ENCODE results near the gene BNIP1. TPM values are rescaled to one million over a fixed set of nuclear protein-coding genes. Genes with fewer than 3 reads are reported as not detected.
"Not testable (repeated sequence)": the region's sequence is repeated elsewhere in the genome, so short reads cannot be mapped to it uniquely, and the experiment has no call there.

BNIP1 gene
- polyA plus RNA-seq, 4 donors: 10.4 to 16.8 (median 15.0) TPM

DNA sequence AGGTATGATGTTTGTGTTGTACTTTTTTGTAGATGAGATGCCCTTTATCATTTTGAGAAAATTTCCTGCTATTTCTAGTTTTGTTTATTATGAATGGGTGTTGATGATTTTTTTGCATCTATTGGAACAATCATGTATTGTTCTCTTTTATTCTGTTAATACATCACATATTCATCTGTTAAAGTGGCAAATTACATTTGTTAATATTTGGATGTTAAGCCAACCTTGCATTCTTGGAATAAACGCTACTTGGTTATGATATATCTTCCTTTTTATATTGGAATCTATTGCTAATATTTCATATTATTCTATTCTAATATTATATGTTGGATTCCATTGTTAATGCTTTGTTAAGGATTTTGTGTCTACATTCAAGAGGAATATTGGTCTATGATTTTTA is 24.6 kb upstream of the BNIP1 start:
- Histone ChIP-seq H3K4me1 (ENCODE audit: control insufficient read depth in 3 of 3, insufficient read depth in 2 of 3, low read depth in 1 of 3, low read length in 2 of 3) (no peaks in the 10 kb centered on the region), H3K36me3 (ENCODE audit: control insufficient read depth in 3 of 3, insufficient read depth in 2 of 3, low read depth in 1 of 3, low read length in 3 of 3) (peaks cover 3 to 17% (median 4%) of the 10 kb centered on the region in 3 donors), H3K27me3 (ENCODE audit: control insufficient read depth in 3 of 3, insufficient read depth in 3 of 3, low read length in 3 of 3) (no peaks in the 10 kb centered on the region), H3K9me3 (ENCODE audit: control insufficient read depth in 2 of 2, insufficient read depth in 1 of 2, low read depth in 1 of 2, low read length in 1 of 2) (no peaks in the 10 kb centered on the region), H3K4me3 (ENCODE audit: low read depth in 1 of 3, low read length in 3 of 3) (no peak overlapping the region), H3K27ac (ENCODE audit: low read depth in 1 of 3, low read length in 2 of 3) (no peak overlapping the region)
- FAIRE-seq (no peak), DNase-seq (no peak)
- 94 to 97% (median 96%) methylated on average over 1 of the region's 1 CpG for WGBS, 3 donors

DNA sequence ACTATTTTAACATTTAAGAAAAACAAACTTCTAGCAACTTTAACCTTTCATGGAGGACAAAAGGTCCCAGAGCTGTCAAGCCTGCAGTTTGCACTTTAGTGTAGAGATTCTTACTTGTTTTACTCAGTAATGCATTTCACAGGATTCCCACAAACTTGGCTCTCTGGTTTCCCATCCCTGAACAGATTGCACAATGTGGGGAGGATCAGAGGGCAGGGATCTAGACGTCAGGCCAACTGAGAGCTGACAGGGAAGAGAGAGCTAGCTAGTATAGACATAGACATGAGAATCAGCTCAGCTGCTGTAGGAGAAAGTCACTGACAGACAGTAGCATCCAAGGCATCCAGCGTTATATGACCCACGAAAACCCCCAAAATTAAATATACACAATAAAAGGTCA is 20.9 kb upstream of the BNIP1 start:
- Histone ChIP-seq H3K36me3 (ENCODE audit: control insufficient read depth in 3 of 3, insufficient read depth in 2 of 3, low read depth in 1 of 3, low read length in 3 of 3) (peaks cover 3 to 20% (median 4%) of the 10 kb centered on the region in 3 donors), H3K9me3 (ENCODE audit: control insufficient read depth in 2 of 2, insufficient read depth in 1 of 2, low read depth in 1 of 2, low read length in 1 of 2) (no peaks in the 10 kb centered on the region), H3K27ac (ENCODE audit: low read depth in 1 of 3, low read length in 2 of 3) (no peak overlapping the region), H3K4me3 (ENCODE audit: low read depth in 1 of 3, low read length in 3 of 3) (no peak overlapping the region), H3K4me1 (ENCODE audit: control insufficient read depth in 3 of 3, insufficient read depth in 2 of 3, low read depth in 1 of 3, low read length in 2 of 3) (no peaks in the 10 kb centered on the region), H3K27me3 (ENCODE audit: control insufficient read depth in 3 of 3, insufficient read depth in 3 of 3, low read length in 3 of 3) (no peaks in the 10 kb centered on the region)
- DNase-seq (no peak), FAIRE-seq (no peak)
- WGBS, 3 donors: 79 to 89% (median 83%) methylated on average over 3 of the region's 3 CpGs

DNA sequence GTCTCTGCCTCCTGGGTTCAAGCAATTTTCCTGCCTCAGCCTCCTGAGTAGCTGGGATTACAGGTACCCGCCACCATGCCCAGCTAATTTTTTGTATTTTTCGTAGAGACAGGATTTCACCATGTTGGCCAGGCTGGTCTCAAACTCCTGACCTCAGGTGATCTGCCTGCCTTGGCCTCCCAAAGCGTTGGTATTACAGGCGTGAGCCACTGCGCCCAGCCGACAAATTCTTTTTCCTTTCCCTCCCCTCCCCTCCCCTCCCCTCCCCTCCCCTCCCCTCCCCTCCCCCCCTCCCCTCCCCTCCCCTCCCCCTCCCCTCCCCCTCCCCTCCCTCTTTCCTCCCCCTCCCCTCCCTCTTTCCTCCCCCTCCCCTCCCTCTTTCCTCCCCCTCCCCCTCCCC is 12.2 kb upstream of the BNIP1 start:
- H3K27ac ChIP-seq (ENCODE audit: low read depth in 1 of 3, low read length in 2 of 3); H3K27me3 ChIP-seq (ENCODE audit: control insufficient read depth in 3 of 3, insufficient read depth in 3 of 3, low read length in 3 of 3); H3K9me3 ChIP-seq (ENCODE audit: control insufficient read depth in 2 of 2, insufficient read depth in 1 of 2, low read depth in 1 of 2, low read length in 1 of 2); FAIRE-seq; H3K4me3 ChIP-seq (ENCODE audit: low read depth in 1 of 3, low read length in 3 of 3); H3K4me1 ChIP-seq (ENCODE audit: control insufficient read depth in 3 of 3, insufficient read depth in 2 of 3, low read depth in 1 of 3, low read length in 2 of 3); DNase-seq: not testable (repeated sequence)
- WGBS, 3 donors: 96% methylated on average over 5 to 6 of the region's 6 CpGs
- H3K36me3 ChIP-seq (ENCODE audit: control insufficient read depth in 3 of 3, insufficient read depth in 2 of 3, low read depth in 1 of 3, low read length in 3 of 3): peaks cover 2 to 12% (median 8%) of the 10 kb centered on the region in 3 donors

DNA sequence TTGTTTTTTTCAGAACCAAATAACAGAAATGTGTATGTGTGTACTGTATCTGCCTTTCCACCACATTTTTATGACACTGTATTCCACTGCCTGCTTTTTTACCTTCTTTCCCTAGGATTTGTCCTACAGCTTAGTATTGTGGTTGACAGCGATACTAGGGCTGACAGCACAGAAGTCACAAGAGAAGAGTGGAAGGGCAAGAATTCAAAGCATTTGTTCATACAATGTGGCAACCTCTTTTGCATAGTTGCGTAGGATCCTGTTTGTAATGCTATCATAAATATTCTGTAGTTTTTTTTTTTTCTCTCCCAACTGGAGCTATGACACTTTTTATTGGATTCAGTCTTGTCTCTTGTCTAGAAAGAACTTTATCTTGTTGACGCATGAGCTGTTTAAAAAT is 5.6 kb upstream of the BNIP1 start:
- Histone ChIP-seq H3K4me1 (ENCODE audit: control insufficient read depth in 3 of 3, insufficient read depth in 2 of 3, low read depth in 1 of 3, low read length in 2 of 3) (no peaks in the 10 kb centered on the region), H3K9me3 (ENCODE audit: control insufficient read depth in 2 of 2, insufficient read depth in 1 of 2, low read depth in 1 of 2, low read length in 1 of 2) (no peaks in the 10 kb centered on the region), H3K4me3 (ENCODE audit: low read depth in 1 of 3, low read length in 3 of 3) (no peak overlapping the region), H3K27ac (ENCODE audit: low read depth in 1 of 3, low read length in 2 of 3) (no peak overlapping the region), H3K36me3 (ENCODE audit: control insufficient read depth in 3 of 3, insufficient read depth in 2 of 3, low read depth in 1 of 3, low read length in 3 of 3) (no peaks in the 10 kb centered on the region), H3K27me3 (ENCODE audit: control insufficient read depth in 3 of 3, insufficient read depth in 3 of 3, low read length in 3 of 3) (no peaks in the 10 kb centered on the region)
- no peak for DNase-seq
- WGBS, 3 donors: 96% methylated on average over 3 of the region's 3 CpGs
- no peak for FAIRE-seq

DNA sequence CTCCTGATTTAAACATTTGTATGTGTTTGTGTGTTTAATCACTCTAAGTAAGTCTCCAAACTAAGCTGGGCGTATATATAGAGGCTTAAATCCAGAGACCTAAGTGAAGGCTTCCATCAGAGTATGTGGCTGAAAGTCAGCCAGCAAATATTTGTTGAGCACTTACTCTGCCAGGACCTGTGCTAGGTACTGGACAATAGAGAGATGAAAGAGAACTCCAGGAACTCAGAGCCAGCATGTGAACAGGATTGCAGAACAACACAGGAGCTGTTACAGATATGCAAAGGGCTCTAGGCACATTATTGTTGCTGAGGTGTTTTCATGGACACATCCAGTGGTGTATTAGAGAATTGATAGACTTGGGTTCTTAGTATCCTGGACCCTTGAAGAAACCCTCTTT is 4.7 kb upstream of the BNIP1 start:
- H3K27me3 ChIP-seq (ENCODE audit: control insufficient read depth in 3 of 3, insufficient read depth in 3 of 3, low read length in 3 of 3): no peaks in the 10 kb centered on the region
- H3K9me3 ChIP-seq (ENCODE audit: control insufficient read depth in 2 of 2, insufficient read depth in 1 of 2, low read depth in 1 of 2, low read length in 1 of 2): no peaks in the 10 kb centered on the region
- no peak for DNase-seq
- no peaks in the 10 kb centered on the region for H3K36me3 ChIP-seq (ENCODE audit: control insufficient read depth in 3 of 3, insufficient read depth in 2 of 3, low read depth in 1 of 3, low read length in 3 of 3)
- no peak for FAIRE-seq
- no peaks in the 10 kb centered on the region for H3K4me1 ChIP-seq (ENCODE audit: control insufficient read depth in 3 of 3, insufficient read depth in 2 of 3, low read depth in 1 of 3, low read length in 2 of 3)
- WGBS, 3 donors: 79 to 94% (median 92%) methylated on average over 1 of the region's 1 CpG
- H3K27ac ChIP-seq (ENCODE audit: low read depth in 1 of 3, low read length in 2 of 3): no peak overlapping the region
- no peak overlapping the region for H3K4me3 ChIP-seq (ENCODE audit: low read depth in 1 of 3, low read length in 3 of 3)

DNA sequence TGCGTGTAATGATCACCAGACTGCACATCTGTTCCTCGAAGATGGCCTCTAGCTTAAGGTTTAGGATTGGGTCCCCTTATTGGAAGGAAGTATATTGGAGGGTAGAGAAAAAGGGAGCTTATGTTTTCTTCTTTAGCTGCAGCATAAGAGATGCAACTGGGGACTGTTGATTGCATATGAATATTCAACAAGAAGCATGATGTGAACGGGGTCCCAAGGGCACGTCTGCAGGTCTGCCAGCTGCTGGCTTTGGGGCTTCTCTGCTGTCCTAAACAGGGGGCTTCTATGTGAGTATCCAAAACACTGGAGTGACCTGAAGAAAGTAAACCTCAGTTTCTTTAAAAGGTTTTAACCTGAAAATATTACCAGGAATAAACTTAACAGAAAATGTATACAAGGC is 3.6 kb upstream of the BNIP1 start:
- H3K27me3 ChIP-seq (ENCODE audit: control insufficient read depth in 3 of 3, insufficient read depth in 3 of 3, low read length in 3 of 3): no peaks in the 10 kb centered on the region
- no peaks in the 10 kb centered on the region for H3K36me3 ChIP-seq (ENCODE audit: control insufficient read depth in 3 of 3, insufficient read depth in 2 of 3, low read depth in 1 of 3, low read length in 3 of 3)
- no peak for FAIRE-seq
- 60 to 76% (median 64%) methylated on average over 3 to 4 of the region's 4 CpGs for WGBS, 3 donors
- no peaks in the 10 kb centered on the region for H3K4me1 ChIP-seq (ENCODE audit: control insufficient read depth in 3 of 3, insufficient read depth in 2 of 3, low read depth in 1 of 3, low read length in 2 of 3)
- no peaks in the 10 kb centered on the region for H3K9me3 ChIP-seq (ENCODE audit: control insufficient read depth in 2 of 2, insufficient read depth in 1 of 2, low read depth in 1 of 2, low read length in 1 of 2)
- H3K4me3 ChIP-seq (ENCODE audit: low read depth in 1 of 3, low read length in 3 of 3): no peak overlapping the region
- no peak for DNase-seq
- H3K27ac ChIP-seq (ENCODE audit: low read depth in 1 of 3, low read length in 2 of 3): no peak overlapping the region

DNA sequence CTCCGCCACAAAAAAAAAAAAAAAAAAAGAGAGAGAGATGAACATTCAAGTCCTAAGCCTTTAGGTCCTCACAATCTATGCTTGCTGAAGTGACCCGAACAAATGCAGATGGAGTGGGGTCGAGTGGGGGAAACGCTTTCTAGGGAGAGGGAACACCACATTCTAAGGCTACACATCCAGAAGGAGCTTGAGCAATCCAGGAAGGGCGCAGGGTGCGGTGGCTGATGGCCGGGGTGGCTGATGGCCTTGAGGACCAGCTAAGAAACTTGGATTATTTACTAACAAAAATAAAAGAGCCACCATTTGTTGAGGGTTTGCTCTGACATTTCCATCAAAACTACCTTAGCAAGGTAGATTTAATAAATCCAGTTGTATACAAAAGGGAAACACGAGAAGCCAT is 764 bp upstream of the BNIP1 start:
- peaks cover 0 to 8% (median 5%) of the 10 kb centered on the region in 3 donors for H3K36me3 ChIP-seq (ENCODE audit: control insufficient read depth in 3 of 3, insufficient read depth in 2 of 3, low read depth in 1 of 3, low read length in 3 of 3)
- DNase-seq (no peak), FAIRE-seq (no peak)
- H3K4me1 ChIP-seq (ENCODE audit: control insufficient read depth in 3 of 3, insufficient read depth in 2 of 3, low read depth in 1 of 3, low read length in 2 of 3): no peaks in the 10 kb centered on the region
- H3K27me3 ChIP-seq (ENCODE audit: control insufficient read depth in 3 of 3, insufficient read depth in 3 of 3, low read length in 3 of 3): no peaks in the 10 kb centered on the region
- no peak overlapping the region for H3K4me3 ChIP-seq (ENCODE audit: low read depth in 1 of 3, low read length in 3 of 3)
- no peaks in the 10 kb centered on the region for H3K9me3 ChIP-seq (ENCODE audit: control insufficient read depth in 2 of 2, insufficient read depth in 1 of 2, low read depth in 1 of 2, low read length in 1 of 2)
- 83 to 91% (median 89%) methylated on average over 8 of the region's 8 CpGs for WGBS, 3 donors
- H3K27ac ChIP-seq (ENCODE audit: low read depth in 1 of 3, low read length in 2 of 3): no peak overlapping the region

DNA sequence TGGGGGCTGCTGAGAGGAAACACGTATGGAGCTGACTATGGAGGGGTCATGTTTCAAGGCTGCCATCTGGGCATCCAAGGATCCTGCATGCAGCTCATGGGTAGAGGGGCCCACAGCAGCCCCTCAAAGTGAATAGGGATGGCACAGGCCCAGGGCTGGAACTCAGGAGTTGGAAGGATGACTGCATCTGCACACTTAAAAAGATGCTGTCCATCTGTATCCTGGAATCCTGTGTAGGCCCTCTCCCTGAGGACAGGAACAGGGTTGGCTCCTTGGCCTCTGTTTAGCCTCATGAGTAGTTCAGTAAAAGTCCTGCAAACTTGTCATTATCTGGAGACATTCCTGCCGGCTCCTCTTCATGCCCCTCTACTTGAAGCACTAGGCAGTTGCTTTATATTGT is 4.0 kb downstream of the BNIP1 start:
- Histone ChIP-seq H3K27ac (ENCODE audit: low read depth in 1 of 3, low read length in 2 of 3) (no peak overlapping the region), H3K4me3 (ENCODE audit: low read depth in 1 of 3, low read length in 3 of 3) (no peak overlapping the region), H3K36me3 (ENCODE audit: control insufficient read depth in 3 of 3, insufficient read depth in 2 of 3, low read depth in 1 of 3, low read length in 3 of 3) (peaks cover 2 to 17% (median 13%) of the 10 kb centered on the region in 3 donors), H3K27me3 (ENCODE audit: control insufficient read depth in 3 of 3, insufficient read depth in 3 of 3, low read length in 3 of 3) (no peaks in the 10 kb centered on the region), H3K9me3 (ENCODE audit: control insufficient read depth in 2 of 2, insufficient read depth in 1 of 2, low read depth in 1 of 2, low read length in 1 of 2) (no peaks in the 10 kb centered on the region), H3K4me1 (ENCODE audit: control insufficient read depth in 3 of 3, insufficient read depth in 2 of 3, low read depth in 1 of 3, low read length in 2 of 3) (no peaks in the 10 kb centered on the region)
- no peak for DNase-seq
- no peak for FAIRE-seq
- WGBS, 3 donors: 68 to 87% (median 69%) methylated on average over 2 of the region's 2 CpGs

DNA sequence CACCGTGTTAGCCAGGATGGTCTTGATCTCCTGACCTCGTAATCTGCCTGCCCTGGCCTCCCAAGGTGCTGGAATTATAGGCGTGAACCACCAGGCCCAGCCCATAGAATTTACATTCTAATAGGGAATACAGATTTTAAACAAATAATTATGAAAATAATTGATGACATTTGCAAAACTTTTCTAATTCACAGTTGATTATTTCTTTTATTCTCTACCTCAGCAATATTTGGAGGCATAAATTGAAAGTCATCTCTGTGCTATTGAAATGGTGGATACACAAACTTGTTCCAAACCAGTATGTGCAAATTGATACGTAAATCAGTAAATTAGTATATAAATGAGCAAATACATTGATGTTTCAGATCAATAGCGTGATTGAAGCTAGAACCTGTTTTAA is 8.2 kb downstream of the BNIP1 start:
- FAIRE-seq (no peak), DNase-seq (no peak)
- Histone ChIP-seq H3K27me3 (ENCODE audit: control insufficient read depth in 3 of 3, insufficient read depth in 3 of 3, low read length in 3 of 3) (no peaks in the 10 kb centered on the region), H3K27ac (ENCODE audit: low read depth in 1 of 3, low read length in 2 of 3) (no peak overlapping the region), H3K36me3 (ENCODE audit: control insufficient read depth in 3 of 3, insufficient read depth in 2 of 3, low read depth in 1 of 3, low read length in 3 of 3) (peaks cover 9 to 37% (median 14%) of the 10 kb centered on the region in 3 donors), H3K9me3 (ENCODE audit: control insufficient read depth in 2 of 2, insufficient read depth in 1 of 2, low read depth in 1 of 2, low read length in 1 of 2) (no peaks in the 10 kb centered on the region), H3K4me1 (ENCODE audit: control insufficient read depth in 3 of 3, insufficient read depth in 2 of 3, low read depth in 1 of 3, low read length in 2 of 3) (no peaks in the 10 kb centered on the region), H3K4me3 (ENCODE audit: low read depth in 1 of 3, low read length in 3 of 3) (no peak overlapping the region)
- WGBS, 3 donors: 92 to 95% (median 94%) methylated on average over 5 of the region's 5 CpGs

Measured in small intestine (tissue), 7 donors.